HK-2 (cell line): ENCODE measurements around the gene GP1BB.
A peak's percentile ranks its signal among the peaks of the same experiment; 100 is the strongest.

Experiments used
- DNase-seq: peaks from one replicate; pipeline ENCODE4 v3.0.0-alpha.2; 2018; ENCODE audit not compliant: unreplicated experiment

The GP1BB gene

DNA sequence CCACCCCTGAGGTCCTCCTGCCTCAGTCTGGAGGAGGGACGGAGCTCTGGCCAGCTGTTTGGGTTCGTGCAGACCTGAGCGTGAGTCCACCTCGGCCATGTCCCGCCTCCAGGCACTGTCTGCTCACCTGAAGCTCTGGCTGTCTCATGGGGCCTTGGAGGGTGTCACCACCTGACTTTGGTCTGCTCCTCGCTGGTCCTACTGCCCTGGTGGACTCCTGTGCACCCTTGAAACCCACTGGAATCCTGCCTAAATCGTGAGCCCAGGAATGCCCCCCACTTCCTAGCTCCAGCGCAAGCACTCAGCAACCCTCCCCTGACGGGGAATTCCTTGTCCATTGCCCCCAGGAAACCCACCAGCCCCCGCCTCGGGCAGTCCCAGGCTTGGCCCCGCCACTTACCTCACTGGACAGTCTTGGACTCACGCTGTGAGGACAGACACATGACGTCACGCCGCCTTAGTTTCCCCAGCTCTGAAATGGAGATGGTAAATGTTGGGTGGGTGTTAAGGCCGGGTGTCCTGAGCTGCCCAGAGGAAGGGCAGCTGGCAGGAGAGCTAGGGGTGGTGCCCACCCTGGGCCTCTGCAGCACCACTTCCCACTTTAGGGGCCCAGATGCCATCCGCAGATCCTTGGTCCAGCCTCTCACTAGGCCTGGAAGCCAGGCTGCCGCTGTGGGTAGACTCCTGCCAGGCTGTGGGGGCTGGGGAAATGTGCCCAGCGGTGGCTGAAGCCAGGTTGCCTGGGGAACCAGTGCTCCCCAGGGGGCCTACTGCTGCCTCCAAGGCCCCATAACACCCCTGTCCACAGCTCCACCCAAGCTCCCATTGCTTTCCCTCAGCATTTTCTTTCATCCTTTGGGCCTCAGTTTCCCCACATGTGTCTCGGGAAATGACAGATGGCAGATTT is 19.1 kb downstream of the GP1BB start:
- DNase-seq: no peak

DNA sequence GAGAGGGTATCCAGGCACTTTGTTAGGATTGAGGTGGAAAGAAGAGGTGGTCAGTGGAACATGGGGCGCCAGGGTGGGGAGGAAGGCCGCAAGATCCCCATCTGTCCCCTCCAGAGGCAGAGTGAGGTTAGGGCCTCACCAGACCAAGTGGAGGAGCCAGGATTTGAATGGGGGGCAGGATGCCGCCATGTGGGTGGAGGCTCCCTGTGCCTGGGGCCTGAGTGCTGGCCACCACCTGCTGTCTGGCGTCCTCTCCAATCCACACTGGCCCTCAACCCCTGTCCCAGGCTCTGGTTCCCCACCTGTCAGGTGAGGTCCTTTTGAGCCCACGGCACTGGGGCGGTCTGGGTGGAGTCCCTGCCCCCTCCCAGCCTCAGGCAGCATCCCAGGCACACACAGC is 19.7 kb downstream of the GP1BB start:
- DNase-seq: no peak

DNA sequence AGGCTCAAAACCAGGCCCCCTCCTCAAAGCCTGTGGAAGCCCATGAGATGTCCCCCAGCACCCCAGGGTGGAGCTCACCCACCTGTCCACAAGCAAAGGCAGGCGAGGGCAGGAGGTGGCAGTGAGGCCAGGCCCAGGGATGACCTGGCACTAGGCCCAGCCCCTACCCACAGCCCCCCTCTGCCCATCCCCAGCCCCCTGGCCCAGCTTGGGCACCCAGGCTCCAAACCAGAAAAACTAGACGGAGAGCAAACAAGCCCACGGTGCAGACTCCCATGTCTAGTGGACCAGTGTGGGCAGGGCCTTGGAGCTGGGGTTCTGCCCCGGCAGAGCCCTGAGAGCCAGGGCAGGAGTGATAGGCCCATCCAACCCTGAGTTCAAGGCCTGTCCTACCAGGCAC is 20.3 kb downstream of the GP1BB start:
- DNase-seq: no peak

DNA sequence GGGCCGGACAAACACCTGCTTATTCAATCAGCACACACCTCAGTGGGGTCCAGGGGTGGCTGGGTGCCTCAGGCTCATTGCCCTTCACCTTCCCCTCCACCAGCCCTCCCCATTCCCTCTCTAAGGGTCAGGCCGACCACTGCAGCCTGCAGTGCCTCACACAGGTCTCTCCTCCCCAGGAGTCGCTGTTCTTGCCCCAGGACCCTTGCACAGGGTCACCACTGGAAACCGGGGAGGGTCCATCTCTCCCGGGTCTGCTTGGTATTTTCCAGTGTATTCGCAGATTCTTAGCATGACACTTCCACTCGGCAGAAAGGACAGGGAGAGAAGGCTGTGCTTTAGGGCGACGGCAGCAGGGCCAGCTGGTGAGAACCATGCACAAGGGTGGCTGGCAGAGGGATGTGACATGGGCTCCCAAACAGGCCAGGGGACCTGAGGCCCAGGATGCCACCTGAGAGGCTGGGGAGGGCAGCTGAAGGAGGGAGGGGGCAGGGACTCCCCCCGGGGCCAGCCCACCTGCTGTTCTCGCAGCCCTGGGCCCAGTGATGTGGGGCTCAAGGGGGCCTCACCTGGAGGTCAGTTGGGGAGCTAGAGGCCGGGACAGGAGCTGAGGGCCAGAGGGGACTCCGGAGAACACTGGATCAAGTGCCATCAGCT is 21.1 kb downstream of the GP1BB start:
- DNase-seq: no peak

DNA sequence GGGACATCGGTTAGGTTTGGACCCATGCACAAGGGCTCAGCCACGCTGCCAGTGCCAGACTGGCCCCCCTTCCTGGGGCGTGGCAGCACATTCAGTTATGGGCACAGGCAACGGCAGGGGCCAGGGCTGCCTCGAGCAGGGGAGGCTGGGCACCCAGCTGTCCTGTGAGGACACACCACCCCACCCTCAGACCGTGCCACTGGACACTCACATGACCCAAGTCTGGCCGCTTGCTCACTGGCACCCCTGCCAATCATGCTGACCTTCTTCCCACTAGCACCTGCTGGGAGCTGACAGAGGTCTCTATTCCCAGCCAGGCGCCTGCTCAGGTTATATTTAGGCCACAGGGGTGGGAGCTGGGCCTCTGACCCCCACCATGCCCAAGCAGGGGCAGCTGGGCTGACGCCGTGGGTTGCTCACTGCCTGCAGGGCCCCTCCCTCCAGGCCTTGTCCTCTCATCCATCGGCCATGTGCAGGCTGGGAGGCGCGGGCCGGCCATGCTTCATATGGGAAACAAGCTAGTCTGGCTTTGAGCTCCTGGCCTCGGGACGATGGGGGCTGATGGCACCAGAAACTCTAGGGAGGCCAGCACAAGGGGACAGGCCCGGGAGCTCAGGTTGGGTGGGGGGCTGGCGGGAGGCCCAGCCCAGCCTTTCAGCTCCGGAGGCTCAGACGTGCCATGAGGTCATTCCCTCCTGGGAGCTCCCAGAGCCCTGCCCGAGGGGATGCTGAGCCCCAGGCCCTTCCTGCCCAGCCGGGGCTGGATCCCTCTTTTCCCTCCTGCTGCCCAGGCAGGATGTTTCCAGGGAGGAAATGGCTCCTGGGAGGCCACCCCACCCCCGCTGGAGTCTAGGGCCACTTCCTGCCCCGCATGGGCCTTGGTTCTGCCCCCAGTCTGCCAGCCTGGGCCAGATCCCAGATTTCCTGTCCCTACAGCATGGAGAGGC is 22.1 kb downstream of the GP1BB start:
- peak; percentile 28 for DNase-seq

DNA sequence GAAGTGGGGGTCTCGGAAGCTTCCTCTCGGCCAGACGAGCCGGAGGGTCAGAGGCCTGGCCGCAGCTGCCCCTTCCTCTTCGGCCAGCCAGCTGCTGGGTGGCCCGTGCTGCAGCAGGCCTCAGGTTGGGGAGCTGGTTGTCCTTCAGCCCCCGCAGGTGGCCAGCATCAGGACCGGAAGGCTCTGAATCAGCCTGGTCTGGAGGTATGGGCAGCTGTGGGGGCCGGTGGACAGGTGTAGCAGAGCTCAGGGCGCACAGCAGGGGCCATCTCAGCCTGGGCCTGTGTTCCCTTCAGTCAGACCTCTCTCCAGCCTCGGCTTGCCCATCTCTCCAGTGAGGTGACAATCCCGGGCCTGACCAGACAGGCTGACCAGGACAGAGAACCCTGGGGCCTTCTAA is 23.4 kb downstream of the GP1BB start:
- DNase-seq: no peak

DNA sequence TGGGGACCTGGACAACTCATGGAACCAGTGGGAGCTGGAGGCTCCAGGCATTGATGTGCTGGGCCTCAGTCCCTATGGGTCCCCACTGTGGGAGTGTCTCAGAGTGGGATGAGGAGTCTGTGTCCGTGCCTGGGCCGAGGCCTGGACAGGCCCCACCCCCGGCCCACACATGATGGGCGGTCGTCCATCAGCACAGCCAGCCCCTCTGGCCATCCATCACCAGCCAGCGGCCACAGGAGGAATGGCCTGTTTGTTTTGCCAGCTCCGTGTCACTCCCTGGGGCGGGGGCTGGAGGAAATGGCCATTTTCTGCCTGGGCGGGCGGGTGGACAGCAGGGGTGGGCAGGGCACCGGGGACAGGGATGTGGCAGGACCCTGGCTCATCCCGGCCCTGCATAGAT is 24.2 kb downstream of the GP1BB start:
- no peak for DNase-seq

DNA sequence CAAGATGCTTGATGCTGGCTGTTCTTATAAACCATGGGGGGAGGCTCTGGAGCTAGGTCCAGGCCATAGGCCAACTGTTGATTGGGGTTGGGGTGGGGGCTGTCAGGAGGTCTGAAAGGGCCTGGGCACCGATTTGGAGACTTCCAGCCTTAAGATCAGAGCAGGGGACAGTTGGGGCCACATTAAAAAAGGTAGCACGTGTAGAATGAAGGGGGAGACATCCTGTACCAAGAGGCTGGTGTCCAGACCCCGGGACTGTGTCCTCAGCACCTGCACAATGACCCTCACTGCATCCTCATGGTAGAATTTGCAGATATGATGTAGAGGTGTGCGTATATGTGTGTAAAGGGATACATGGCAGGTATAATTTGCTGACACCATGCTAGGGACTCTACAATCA is 24.8 kb downstream of the GP1BB start:
- no peak for DNase-seq

DNA sequence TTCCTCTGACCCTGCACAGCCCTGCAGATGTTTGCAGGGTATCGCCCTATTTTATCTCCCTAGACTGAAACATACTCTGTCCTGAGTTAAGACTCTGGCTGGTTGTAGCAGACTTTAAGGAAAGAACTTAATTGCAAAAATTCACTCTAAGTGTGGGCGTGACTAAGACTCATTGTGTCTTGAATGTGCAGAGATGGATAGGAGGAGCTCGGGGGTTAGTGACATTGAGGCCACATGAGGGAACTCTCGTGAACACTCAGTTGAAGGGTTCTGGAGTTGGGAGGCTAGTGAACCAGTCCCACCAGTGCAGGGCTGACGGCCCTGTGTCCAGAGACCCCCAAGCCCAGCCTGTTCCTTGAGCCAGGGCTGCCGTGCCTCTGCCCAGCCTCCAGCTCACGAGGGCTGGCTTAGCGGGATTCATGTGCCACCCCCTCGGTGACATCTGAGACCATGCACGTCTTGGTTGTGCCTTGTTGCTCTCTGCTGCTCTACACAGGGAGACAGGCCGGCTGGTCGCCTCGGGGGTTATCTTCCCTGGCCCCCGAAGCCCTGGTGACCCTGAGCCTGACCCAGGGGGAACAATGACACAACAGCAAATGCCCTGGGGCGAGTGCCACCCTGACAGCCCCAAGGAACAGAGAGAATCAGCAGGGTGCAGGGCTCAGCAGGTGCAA is 25.8 kb downstream of the GP1BB start:
- no peak for DNase-seq

DNA sequence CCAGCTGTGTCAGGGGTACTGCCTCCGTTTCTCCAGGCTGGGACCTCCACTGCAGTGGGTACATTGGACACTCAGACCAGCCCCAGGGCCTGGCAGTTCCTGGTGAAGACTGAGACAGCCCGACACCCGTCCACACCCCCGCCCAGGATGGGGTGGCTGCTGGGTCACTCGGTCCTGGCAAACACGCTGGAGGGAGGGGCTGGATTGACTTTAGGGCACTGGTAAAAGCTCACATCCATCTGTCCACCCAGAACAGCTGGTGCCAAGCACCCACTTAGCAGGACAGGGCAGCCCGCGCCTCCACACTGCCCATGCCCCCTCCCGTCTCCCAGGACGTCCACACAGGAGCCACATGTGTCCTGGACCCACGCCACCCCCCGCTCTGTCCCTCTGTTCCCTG is 26.5 kb downstream of the GP1BB start:
- DNase-seq: no peak

DNA sequence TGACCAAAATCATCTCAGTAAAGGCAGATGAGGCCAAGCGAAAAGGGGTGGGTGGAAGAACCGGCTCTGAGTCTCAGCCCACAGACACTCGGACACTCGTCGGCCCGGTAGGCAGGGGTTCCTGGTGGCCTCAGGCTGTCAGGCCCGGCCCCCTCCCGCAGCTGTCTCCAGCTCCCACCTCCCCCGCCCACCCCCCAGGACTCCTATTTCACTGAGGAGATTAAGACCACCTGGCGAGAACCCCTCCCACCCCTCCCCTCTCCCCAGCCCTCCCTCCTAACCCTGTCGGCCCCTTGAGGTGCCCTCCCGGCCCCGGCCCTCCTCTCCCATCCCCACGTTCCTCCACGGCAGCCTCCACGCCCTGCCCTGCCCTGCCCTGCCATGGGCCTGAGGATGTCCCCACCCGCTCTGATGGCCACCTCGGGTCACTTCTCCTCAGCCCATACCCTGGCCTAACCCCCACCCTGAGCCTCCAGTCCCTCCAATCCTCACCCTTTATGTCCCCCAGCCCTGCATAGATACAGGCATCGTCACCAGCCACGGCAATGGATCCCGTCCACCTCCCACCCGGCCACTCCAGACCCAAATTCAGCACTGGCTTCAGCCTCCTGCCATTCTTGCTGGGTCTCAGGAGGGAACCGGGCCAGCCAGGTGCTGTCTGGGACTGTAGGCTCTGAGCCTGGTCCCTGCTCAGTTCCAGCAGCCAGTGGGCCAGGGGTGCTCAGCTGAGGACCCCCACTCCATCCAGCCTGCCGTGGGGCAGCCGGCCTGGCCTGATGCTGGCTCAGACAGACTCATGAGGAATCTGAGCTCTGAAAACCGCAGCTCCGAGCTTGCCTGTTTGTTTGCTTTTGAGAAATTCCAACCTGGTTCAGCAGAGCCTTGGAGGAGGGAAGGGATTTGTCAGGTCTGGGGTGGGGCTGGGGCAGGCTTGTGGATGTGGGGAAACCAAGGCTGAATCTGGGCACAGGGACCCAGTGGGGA is 27.5 kb downstream of the GP1BB start:
- DNase-seq: no peak

DNA sequence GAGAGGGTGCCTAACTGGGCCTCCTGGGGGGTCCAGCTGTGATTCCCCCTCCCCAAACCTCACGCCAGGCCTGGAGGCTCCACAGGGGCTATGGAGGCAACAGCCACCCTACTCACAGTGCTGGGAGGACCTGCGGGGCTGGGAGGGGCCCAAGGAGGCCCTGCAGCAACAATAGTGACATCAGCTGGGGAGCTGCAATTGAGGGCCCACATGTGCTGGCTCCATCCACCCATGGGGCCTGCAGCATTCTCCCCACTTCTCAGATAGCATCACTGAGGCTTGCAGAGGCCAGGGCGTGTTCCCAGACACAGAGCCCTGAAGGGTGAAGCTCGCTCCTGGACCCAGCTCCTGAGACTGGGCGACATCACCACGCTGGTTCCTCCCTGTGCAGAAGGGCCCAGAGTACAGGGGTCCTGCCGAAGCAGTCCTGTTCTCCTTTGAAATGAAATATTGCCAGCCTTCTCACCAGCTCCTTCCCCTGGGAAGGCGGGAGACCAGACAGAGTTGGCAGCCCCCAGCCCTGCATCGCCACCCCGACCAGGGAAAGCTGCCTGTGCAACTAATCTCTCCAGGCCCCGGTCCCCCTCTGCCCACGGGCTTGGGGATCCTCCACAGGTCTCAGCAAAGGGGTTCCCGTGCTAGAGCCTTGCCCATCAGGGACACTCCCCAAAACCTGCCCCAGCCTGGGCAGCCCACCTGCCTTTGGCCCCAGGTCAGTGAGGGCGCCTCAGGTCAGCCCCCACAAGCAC is 28.3 kb downstream of the GP1BB start:
- DNase-seq: no peak

DNA sequence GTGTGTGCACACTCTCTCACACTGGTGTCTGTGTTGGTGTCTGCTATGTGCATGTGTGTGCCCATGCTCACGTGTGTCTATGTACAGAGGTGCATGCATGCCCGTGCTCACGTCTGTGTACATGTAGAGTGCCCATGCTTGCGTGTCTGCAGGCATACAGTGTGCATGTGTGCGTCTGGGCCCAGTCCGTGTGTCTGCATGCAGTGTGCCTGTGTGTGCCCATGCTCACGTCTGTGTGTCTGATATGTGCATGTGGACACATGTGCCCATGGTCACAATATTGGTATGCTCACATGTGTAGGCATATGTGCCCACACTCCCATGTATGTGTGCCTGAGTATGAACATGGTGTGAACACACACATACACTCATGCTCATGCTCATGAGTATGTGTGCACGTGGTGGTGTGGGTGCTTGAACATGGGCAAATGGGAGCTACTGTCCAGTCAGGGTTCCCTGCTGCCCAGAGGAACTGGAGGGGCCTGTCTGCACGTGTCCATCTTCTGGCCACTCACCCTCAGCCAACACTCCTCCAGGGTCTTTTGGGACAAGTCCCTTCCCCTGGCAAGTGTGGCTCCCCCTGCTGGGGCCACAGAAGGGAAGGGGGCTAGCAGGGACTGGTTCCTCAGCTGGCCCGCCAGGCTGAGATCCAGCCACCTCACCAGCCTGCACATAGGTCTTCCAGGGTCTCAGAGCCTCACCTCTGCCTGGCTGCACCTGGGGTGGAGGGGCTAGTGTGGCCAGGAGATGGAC is 29.9 kb downstream of the GP1BB start:
- DNase-seq: no peak

DNA sequence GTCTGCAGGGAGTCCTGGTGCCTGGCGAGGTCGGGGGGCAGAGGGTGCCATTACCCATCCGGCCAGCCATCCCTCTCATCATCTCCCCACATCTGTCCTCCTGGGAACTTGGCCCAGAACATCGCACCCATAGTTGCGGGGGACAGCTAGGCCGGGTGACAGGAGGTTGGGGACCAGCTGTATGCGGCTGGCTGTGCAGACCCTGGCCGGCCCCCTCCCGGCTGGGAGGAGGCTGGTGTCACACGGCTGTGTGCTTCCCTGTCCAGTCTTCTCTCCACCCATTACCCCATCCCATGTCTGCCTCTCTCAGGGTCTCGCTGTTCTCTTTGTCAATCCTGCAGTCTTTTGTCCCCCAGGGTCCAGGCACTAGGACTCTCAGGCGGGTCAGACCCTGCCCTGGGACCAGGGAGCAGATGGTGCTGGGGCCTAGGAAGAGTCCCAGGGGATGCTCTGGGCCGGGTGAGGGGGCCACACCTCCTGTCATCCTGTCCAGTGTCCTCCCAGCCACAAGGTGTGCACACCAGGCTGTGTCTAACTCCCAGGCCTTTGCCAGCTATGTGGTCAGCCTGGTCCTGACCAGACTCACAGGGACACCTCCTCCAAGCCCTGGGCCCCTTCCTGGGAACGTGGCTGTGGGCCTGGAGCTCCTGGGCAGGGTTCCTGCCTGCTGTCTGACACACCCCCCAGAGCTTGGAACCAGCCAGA is 30.8 kb downstream of the GP1BB start:
- DNase-seq: no peak

DNA sequence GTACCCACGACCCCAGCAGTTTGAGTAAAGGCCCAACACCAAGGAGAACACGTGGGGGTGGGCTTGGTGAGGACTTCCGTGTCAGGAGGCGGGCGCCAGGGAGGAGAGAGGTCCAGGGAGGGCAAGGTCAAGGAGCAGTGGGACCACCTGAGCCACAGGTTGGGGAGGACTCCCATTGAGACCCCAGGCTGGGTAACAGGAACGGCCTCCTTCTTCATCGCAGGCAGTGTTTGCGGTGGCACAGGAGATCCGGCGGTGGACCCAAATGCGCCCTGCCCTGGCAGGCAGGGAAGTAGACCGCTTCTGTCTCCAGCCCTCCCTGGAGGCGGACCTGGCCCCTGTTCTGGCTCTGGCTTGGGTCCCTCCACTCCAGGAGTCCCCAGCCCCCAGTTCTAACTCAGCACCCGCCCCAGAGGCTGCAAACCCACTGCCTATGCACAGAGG is 31.4 kb downstream of the GP1BB start:
- DNase-seq: no peak

DNA sequence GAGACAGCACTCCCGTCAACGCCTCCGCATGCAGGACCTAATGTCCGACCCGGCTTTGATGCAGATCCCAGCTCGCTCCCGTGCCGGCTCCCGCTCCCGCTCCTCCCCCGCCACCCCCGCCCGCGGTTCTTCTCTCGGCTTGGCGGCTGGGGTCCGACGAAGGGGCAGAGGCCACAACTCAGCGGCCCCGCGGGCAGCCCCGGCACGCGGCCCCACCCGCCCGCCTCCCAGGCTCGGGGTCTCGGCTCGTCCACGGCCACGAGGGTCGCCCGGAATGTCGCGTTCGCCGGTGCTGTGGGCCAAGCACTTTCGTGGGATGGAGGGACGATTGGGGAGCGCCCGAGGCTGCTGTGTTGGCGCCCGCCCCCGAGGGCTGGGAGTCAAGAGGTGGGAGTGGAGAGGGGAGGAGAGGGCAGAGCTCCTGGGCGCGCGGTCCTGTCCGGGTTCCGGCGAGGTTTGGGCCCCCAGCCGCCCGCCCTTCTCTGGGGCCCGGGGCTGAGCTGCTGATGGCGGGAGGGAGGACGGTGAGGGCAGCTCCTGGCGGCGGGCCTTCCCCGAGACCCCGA is 31.9 kb downstream of the GP1BB start:
- no peak for DNase-seq

DNA sequence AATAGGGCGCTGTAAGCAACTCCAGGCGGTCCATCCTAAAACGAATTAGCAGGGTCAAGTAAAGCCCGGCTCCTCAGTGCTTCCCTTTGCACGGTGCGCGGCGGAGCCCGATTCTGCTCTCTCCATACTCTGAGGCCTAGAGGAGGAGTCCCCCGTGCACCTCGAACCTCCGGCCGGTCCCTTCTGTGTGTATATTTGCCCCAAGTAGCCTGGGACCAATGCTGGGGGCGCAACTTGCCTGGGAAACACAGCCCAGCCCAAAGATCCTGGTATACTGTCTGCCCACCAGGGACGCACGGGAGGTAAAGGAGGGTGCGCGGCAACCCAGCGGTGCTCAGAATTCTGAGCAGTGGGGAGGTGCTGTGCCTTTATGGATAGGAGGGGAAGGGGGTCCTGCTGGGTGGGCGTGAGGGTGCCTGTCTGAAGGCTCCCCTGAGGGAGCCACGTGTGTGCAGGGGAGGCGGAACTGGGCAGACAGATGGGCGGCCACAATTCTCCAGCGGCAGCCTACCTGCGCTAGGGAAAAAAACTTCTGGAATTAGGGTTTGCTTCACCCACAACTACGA is 32.5 kb downstream of the GP1BB start:
- no peak for DNase-seq
